Cardiac muscle cell (in vitro differentiated cells and primary cell): Measurements from ENCODE around the gene PPP1R1B. TPM values are rescaled to one million over a fixed set of nuclear protein-coding genes. Genes with fewer than 3 reads are reported as not detected.

Experiments
- DNase-seq, 2 donors: peaks; one replicate each; pipeline versions ENCODE4 v3.0.0 to v3.0.0-alpha.2; 2010 to 2017; ENCODE audit warnings: low read depth in 1 of 2, low spot score in 1 of 2
- H3K27ac ChIP-seq: fragments of 200-600 bp; sonication (generic); 2 replicates; pipeline ENCODE4 v1.5.1; 2016
- H3K27me3 ChIP-seq: fragments of 200-600 bp; sonication (generic); 2 replicates; pipeline ENCODE4 v1.6.0; 2016; ENCODE audit warnings: control low read depth
- H3K36me3 ChIP-seq: fragments of 200-600 bp; sonication (generic); 2 replicates; pipeline ENCODE4 v1.5.1; 2016; ENCODE audit warnings: control low read depth
- H3K4me1 ChIP-seq: fragments of 200-600 bp; sonication (generic); 2 replicates; pipeline ENCODE4 v1.8.1; 2017; ENCODE audit warnings: low read depth, mild to moderate bottlenecking, mixed run types
- H3K4me3 ChIP-seq: fragments of 200-600 bp; sonication (generic); 2 replicates; pipeline ENCODE4 v1.5.1; 2016; ENCODE audit warnings: mild to moderate bottlenecking
- H3K9me3 ChIP-seq: fragments of 200-600 bp; sonication (generic); 2 replicates; pipeline ENCODE4 v1.5.1; 2017; ENCODE audit warnings: low read depth, mild to moderate bottlenecking, control low read depth
- polyA plus RNA-seq: library from polyadenylated mRNA; unstranded; fragments of >200 nt; fragmentation: Nextera tagmentation; extraction: Ambion mirVana; gene quantifications from 2 replicates; pipeline ENCODE4 v1.2.1, GENCODE V29; 2016
- total RNA-seq: library from RNA; depleted of rRNA; stranded (reverse); fragments of >200 nt; gene quantifications from 2 replicates; pipeline ENCODE4 v1.2.3, GENCODE V29; 2016
- TF ChIP-seq, protein P1 (sequence below): IDR thresholded peaks from 2 replicates; pipeline ENCODE4 v1.5.1; 2012; ENCODE audit warnings: low read depth, mild to moderate bottlenecking, low read length

The PPP1R1B gene
- total and polyA plus RNA-seq, 2 experiments from 2014 or later, result 7.6 to 17.7 TPM

GRCh38 chr17:39619786-39620101 lies 7.0 kb upstream of the PPP1R1B start:
- Histone ChIP-seq H3K4me1 (peaks cover 5% of the 10 kb centered on the region), H3K36me3 (no peaks in the 10 kb centered on the region), H3K27me3 (peaks cover 71% of the 10 kb centered on the region), H3K9me3 (no peaks in the 10 kb centered on the region), H3K4me3 (no peak overlapping the region), H3K27ac (no peak overlapping the region)
- TF ChIP-seq, protein P1, sequence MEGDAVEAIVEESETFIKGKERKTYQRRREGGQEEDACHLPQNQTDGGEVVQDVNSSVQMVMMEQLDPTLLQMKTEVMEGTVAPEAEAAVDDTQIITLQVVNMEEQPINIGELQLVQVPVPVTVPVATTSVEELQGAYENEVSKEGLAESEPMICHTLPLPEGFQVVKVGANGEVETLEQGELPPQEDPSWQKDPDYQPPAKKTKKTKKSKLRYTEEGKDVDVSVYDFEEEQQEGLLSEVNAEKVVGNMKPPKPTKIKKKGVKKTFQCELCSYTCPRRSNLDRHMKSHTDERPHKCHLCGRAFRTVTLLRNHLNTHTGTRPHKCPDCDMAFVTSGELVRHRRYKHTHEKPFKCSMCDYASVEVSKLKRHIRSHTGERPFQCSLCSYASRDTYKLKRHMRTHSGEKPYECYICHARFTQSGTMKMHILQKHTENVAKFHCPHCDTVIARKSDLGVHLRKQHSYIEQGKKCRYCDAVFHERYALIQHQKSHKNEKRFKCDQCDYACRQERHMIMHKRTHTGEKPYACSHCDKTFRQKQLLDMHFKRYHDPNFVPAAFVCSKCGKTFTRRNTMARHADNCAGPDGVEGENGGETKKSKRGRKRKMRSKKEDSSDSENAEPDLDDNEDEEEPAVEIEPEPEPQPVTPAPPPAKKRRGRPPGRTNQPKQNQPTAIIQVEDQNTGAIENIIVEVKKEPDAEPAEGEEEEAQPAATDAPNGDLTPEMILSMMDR, result no peak
- no peak for DNase-seq

DNA sequence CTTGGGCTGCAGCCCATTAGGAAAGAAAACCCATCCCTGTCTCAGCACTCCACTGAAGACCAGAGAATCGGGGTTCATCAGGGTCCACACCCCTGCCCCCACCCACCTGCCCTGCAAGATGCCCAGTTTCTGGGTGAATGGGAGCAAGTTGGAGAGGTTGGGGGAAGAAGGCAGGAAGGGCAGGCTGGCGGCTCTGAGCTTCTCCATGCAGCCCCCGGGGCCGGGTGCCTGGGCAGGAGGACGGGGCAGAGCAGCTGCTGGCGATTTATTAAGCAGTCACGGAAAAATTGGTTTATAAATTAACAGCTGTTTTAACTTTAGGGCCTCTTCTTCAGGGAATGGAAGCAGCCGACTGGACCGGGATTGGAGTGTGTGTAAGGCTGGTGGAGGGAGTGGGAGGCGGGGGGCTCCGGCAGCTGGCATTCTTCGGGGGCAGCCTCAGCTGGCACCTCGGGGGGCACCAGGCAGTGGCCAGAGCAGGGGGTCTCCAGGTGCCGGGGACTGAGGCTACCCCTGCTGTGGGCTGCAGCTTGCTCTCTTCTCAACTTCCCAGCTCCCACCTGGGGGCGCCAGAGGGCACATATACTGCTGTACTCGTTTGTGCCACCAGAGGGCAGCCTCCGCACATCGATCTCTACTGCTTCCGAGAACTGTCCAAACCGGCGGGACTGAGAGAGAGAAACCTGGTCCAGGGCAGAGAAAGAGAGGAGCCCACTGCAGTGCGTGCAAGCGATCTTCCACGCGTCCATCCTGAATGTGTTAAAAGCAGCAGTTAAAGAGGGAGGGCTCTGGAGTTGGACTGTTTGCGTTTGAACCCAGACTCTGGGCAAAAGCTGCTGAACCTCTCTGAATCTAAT lies 5.0 kb upstream of the PPP1R1B start:
- no peaks in the 10 kb centered on the region for H3K36me3 ChIP-seq
- peaks cover 5% of the 10 kb centered on the region for H3K4me1 ChIP-seq
- DNase-seq, result peak; percentile 84 to 90
- H3K27me3 ChIP-seq, result peaks cover 64% of the 10 kb centered on the region
- H3K4me3 ChIP-seq, result no peak overlapping the region
- TF ChIP-seq, protein P1, result peak; percentile 100
- H3K9me3 ChIP-seq, result no peaks in the 10 kb centered on the region
- H3K27ac ChIP-seq, result no peak overlapping the region

DNA sequence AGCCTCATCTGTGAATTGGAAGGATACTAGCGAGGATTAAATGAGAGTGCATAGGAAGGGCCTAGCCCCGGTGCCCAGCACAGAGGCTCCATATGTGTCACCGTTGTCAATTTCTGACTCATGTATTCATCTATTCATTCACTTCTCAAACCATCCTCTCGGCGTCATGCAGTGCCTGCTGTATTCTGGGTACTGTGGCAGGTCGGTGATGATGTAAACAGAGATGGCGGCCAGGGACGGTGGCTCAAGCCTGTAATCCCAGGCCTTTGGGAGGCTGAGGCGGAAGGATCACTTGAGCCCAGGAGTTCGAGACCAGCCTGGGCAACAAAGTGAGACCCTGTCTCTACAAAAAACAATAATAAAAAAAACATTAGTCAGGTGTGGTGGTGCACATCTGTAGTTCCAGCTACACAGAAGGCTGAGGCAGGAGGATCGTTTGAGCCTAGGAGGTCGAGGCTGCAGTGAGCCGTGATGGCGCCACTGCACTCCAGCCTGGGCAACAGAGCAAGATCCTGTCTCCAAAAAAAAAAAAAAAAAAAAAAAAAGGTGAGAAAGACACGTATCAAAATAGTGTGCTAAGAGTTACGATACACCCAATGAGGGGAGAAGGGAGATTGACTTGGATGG lies 4.3 kb upstream of the PPP1R1B start:
- H3K4me3 ChIP-seq, result no peak overlapping the region
- TF ChIP-seq, protein P1, result no peak
- no peaks in the 10 kb centered on the region for H3K36me3 ChIP-seq
- no peaks in the 10 kb centered on the region for H3K9me3 ChIP-seq
- peaks cover 64% of the 10 kb centered on the region for H3K27me3 ChIP-seq
- DNase-seq, result no peak
- no peak overlapping the region for H3K27ac ChIP-seq
- H3K4me1 ChIP-seq, result peaks cover 5% of the 10 kb centered on the region

GRCh38 chr17:39623356-39623950 lies 3.3 kb upstream of the PPP1R1B start:
- peaks cover 64% of the 10 kb centered on the region for H3K27me3 ChIP-seq

DNA sequence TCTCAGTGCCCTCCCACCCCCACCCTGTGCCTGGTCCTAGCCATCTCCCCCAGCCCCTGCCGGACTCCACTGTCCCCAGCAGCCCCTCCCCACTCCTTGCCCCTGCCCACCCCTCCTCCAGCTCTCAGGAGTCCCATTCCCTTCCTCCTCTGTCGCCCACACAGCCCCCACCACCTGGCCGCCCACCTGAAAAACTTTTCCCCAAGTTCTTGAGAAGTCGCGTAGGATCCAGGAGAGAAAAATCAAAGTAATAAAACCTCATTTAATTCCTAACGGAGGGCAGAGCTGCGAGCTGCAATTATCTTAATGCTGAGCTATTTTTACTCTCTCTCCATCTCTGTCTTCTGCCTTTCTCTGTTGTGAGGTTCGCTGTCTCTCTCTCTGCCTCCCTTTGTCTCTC lies 2.4 kb upstream of the PPP1R1B start:
- TF ChIP-seq, protein P1, result no peak
- H3K27ac ChIP-seq, result no peak overlapping the region
- no peak overlapping the region for H3K4me3 ChIP-seq
- no peak for DNase-seq
- H3K4me1 ChIP-seq, result peaks cover 16% of the 10 kb centered on the region
- H3K36me3 ChIP-seq, result no peaks in the 10 kb centered on the region
- H3K27me3 ChIP-seq, result peaks cover 57% of the 10 kb centered on the region
- no peaks in the 10 kb centered on the region for H3K9me3 ChIP-seq

More at GRCh38 chr17:39623356-39623950, 3.3 kb upstream of the PPP1R1B start:
- peaks cover 14% of the 10 kb centered on the region for H3K4me1 ChIP-seq
- DNase-seq, result peak; percentile 66 to 82
- no peaks in the 10 kb centered on the region for H3K9me3 ChIP-seq
- no peak overlapping the region for H3K4me3 ChIP-seq
- no peaks in the 10 kb centered on the region for H3K36me3 ChIP-seq
- TF ChIP-seq, protein P1, result peak; percentile 96
- H3K27ac ChIP-seq, result no peak overlapping the region
